Nephron progenitor cell (in vitro differentiated cells): ENCODE results near the gene GPR153.

Experiments
- DNase-seq: peaks from one replicate; pipeline ENCODE4 v3.0.0; 2021
- H3K27ac Mint-ChIP-seq: 2 replicates; pipeline ENCODE4 v1.8.0; 2021; ENCODE audit warnings: mild to moderate bottlenecking, moderate library complexity, mixed read lengths
- H3K27me3 Mint-ChIP-seq: 2 replicates; pipeline ENCODE4 v1.8.0; 2021; ENCODE audit warnings: mild to moderate bottlenecking, low read depth, mixed read lengths; ENCODE audit not compliant: poor library complexity
- H3K36me3 Mint-ChIP-seq: 2 replicates; pipeline ENCODE4 v1.8.0; 2021; ENCODE audit warnings: low read depth, mixed read lengths
- H3K4me1 Mint-ChIP-seq: 2 replicates; pipeline ENCODE4 v1.8.0; 2021; ENCODE audit warnings: mixed read lengths
- H3K4me3 Mint-ChIP-seq: 2 replicates; pipeline ENCODE4 v1.8.0; 2021; ENCODE audit warnings: mild to moderate bottlenecking, moderate library complexity, mixed read lengths
- H3K9me3 Mint-ChIP-seq: 2 replicates; pipeline ENCODE4 v1.8.0; 2021; ENCODE audit warnings: mild to moderate bottlenecking, moderate library complexity, mixed read lengths
- TF ChIP-seq, protein P1 (sequence below): fragments of 200-600 bp; sonication (generic); IDR thresholded peaks from 2 replicates; pipeline ENCODE4 v1.5.0; 2021; ENCODE audit warnings: antibody characterized with exemption

Gene GPR153

DNA sequence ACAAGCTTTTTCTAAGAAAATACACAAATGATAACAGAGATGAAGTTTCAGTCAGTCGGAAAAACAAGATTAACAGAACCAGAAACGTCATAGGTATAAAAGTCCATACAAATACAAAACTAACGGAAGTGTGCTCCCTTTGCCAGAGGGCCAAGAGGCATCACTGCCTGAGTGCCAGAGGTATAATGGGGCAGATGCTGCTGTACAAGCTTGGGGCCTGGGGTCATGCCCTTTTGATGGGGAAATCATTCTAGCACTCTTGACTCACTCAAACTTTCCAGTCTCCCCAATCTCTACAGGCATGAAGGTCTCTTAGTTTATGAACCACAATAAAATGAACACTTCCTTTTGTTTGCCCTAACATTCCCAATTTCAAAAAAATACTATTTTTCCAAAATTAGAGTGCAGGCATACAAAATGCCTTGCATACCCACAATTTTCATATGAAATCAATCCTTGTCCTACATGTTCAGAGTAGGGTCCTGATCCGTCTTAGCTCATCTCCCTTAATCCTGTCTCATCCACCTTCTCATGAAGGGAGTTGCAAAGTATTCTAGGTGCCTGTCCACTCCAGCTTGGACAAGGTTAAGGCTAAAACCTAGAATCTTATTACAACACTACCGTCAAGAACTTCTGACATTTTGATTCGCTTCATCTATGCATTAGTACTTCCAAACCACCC, 63.0 kb downstream of the GPR153 start:
- H3K27ac Mint-ChIP-seq: no peak overlapping the region
- DNase-seq: no peak
- H3K4me1 Mint-ChIP-seq: peaks cover 48% of the 10 kb centered on the region
- no peaks in the 10 kb centered on the region for H3K9me3 Mint-ChIP-seq
- peaks cover 45% of the 10 kb centered on the region for H3K36me3 Mint-ChIP-seq
- peak overlapping the region; percentile 93 for H3K4me3 Mint-ChIP-seq
- peaks cover 6% of the 10 kb centered on the region for H3K27me3 Mint-ChIP-seq
- TF ChIP-seq, protein P1, sequence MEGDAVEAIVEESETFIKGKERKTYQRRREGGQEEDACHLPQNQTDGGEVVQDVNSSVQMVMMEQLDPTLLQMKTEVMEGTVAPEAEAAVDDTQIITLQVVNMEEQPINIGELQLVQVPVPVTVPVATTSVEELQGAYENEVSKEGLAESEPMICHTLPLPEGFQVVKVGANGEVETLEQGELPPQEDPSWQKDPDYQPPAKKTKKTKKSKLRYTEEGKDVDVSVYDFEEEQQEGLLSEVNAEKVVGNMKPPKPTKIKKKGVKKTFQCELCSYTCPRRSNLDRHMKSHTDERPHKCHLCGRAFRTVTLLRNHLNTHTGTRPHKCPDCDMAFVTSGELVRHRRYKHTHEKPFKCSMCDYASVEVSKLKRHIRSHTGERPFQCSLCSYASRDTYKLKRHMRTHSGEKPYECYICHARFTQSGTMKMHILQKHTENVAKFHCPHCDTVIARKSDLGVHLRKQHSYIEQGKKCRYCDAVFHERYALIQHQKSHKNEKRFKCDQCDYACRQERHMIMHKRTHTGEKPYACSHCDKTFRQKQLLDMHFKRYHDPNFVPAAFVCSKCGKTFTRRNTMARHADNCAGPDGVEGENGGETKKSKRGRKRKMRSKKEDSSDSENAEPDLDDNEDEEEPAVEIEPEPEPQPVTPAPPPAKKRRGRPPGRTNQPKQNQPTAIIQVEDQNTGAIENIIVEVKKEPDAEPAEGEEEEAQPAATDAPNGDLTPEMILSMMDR: no peak
